ENCODE data around the gene DKKL1.
"Not testable (repeated sequence)": the region's sequence is repeated elsewhere in the genome, so short reads cannot be mapped to it uniquely, and the experiment has no call there.

DKKL1 gene

GRCh38 chr19:49362048-49362928 lies 1.4 kb upstream of the DKKL1 start, which contains the start of gene TEAD2:
Gene TEAD2, minus strand, starts transcription at chr19:49362416. Its CDS starts 2,341 bp downstream, at chr19:49360075.
- no peak for DNase-seq (ENCODE audit: low read depth)

GRCh38 chr19:49362929-49363267 lies 779 bp upstream of the DKKL1 start:
- DNase-seq (ENCODE audit: low read depth), result no peak

GRCh38 chr19:49364083-49364737 lies 533 bp downstream of the DKKL1 start:
- no peak for DNase-seq (ENCODE audit: low read depth)

GRCh38 chr19:49366110-49366509 lies 2.4 kb downstream of the DKKL1 start:
- DNase-seq (ENCODE audit: low read depth), result no peak

- no peak for DNase-seq (ENCODE audit: low read depth)
These were observed 5.2 kb downstream of the DKKL1 start for GRCh38 chr19:49368711-49369358.

- DNase-seq (ENCODE audit: low read depth), result no peak
These were observed 7.5 kb downstream of the DKKL1 start for GRCh38 chr19:49371184-49371583.

- DNase-seq (ENCODE audit: low read depth), result not testable (repeated sequence)
These were observed 9.5 kb downstream of the DKKL1 start for GRCh38 chr19:49373174-49373573.

GRCh38 chr19:49374665-49375434 lies 11.2 kb downstream of the DKKL1 start:
- DNase-seq (ENCODE audit: low read depth), result no peak

- no peak for DNase-seq (ENCODE audit: low read depth)
These were observed 14.8 kb downstream of the DKKL1 start for GRCh38 chr19:49378512-49378911.

- no peak for DNase-seq (ENCODE audit: low read depth)
These were observed 16.7 kb downstream of the DKKL1 start for GRCh38 chr19:49380391-49380790.

GRCh38 chr19:49382639-49383038 lies 19.0 kb downstream of the DKKL1 start:
- no peak for DNase-seq (ENCODE audit: low read depth)

GRCh38 chr19:49383599-49383998 lies 19.9 kb downstream of the DKKL1 start:
- DNase-seq (ENCODE audit: low read depth), result no peak

- peak; percentile 61 for DNase-seq (ENCODE audit: low read depth)
These were observed 24.3 kb downstream of the DKKL1 start, which contains the start of gene KASH5 for GRCh38 chr19:49387936-49388372. Gene KASH5, plus strand, starts transcription at chr19:49388249. Its CDS starts 2,635 bp downstream, at chr19:49390884.

- no peak for DNase-seq (ENCODE audit: low read depth)
These were observed 25.7 kb downstream of the DKKL1 start for GRCh38 chr19:49389406-49389805.

GRCh38 chr19:49390131-49390928 lies 26.7 kb downstream of the DKKL1 start:
- no peak for DNase-seq (ENCODE audit: low read depth)

GRCh38 chr19:49390929-49391359 lies 27.3 kb downstream of the DKKL1 start:
- DNase-seq (ENCODE audit: low read depth), result no peak

GRCh38 chr19:49391581-49392399 lies 28.1 kb downstream of the DKKL1 start:
- DNase-seq (ENCODE audit: low read depth), result peak; percentile 55

GRCh38 chr19:49393881-49394280 lies 30.2 kb downstream of the DKKL1 start:
- no peak for DNase-seq (ENCODE audit: low read depth)

- no peak for DNase-seq (ENCODE audit: low read depth)
These were observed 32.1 kb downstream of the DKKL1 start for GRCh38 chr19:49395581-49396407.
